DOHH2 (cell line): ENCODE results near the gene STING1.

Experiments
- EZH2phosphoT487 ChIP-seq: fragments of 200-600 bp; sonication (generic); IDR thresholded peaks from 2 replicates; pipeline ENCODE4 v1.6.1; 2017; ENCODE audit warnings: borderline replicate concordance, mild to moderate bottlenecking, antibody characterized with exemption, low read length, moderate library complexity, mixed read lengths
- TF ChIP-seq, protein P1 (sequence below): fragments of 200-600 bp; sonication (generic); IDR thresholded peaks from one replicate; pipeline ENCODE4 v1.5.1; 2014; ENCODE audit warnings: antibody characterized with exemption, mild to moderate bottlenecking, low read depth, low read length; ENCODE audit not compliant: poor library complexity, severe bottlenecking

GRCh38 chr5:139514486-139514856 is 31.9 kb upstream of the STING1 start:
- TF ChIP-seq, protein P1, sequence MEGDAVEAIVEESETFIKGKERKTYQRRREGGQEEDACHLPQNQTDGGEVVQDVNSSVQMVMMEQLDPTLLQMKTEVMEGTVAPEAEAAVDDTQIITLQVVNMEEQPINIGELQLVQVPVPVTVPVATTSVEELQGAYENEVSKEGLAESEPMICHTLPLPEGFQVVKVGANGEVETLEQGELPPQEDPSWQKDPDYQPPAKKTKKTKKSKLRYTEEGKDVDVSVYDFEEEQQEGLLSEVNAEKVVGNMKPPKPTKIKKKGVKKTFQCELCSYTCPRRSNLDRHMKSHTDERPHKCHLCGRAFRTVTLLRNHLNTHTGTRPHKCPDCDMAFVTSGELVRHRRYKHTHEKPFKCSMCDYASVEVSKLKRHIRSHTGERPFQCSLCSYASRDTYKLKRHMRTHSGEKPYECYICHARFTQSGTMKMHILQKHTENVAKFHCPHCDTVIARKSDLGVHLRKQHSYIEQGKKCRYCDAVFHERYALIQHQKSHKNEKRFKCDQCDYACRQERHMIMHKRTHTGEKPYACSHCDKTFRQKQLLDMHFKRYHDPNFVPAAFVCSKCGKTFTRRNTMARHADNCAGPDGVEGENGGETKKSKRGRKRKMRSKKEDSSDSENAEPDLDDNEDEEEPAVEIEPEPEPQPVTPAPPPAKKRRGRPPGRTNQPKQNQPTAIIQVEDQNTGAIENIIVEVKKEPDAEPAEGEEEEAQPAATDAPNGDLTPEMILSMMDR = no peak
- no peak for TF ChIP-seq EZH2phosphoT487
